ENCODE measurements around the gene SSC5D.
A peak's percentile ranks its signal among the peaks of the same experiment; 100 is the strongest.

The SSC5D gene

GRCh38 chr19:55465460-55466240, 22.6 kb upstream of the SSC5D start:
- Histone ChIP-seq H3K27ac (ENCODE audit: low read depth, low read length) (no peak overlapping the region), H3K36me3 (ENCODE audit: insufficient read depth, low read length) (no peaks in the 10 kb centered on the region)

GRCh38 chr19:55466241-55466614, 22.0 kb upstream of the SSC5D start:
- H3K27ac ChIP-seq (ENCODE audit: low read depth, low read length): no peak overlapping the region
- H3K27me3 ChIP-seq (ENCODE audit: control insufficient read depth in 1 of 2, insufficient read depth in 2 of 2, low read length in 2 of 2): no peaks in the 10 kb centered on the region
- no peak overlapping the region for H3K9ac ChIP-seq (ENCODE audit: low read length)
- no peak overlapping the region for H3K4me3 ChIP-seq (ENCODE audit: low read depth in 1 of 2, low read length in 2 of 2)
- no peaks in the 10 kb centered on the region for H3K36me3 ChIP-seq (ENCODE audit: insufficient read depth, low read length)
- H3K9me3 ChIP-seq (ENCODE audit: low read length): no peaks in the 10 kb centered on the region
- H3K4me1 ChIP-seq (ENCODE audit: insufficient read depth, low read length): peaks cover 5% of the 10 kb centered on the region

More at GRCh38 chr19:55465460-55466240, 22.6 kb upstream of the SSC5D start:
- H3K9me3 ChIP-seq (ENCODE audit: low read length): no peaks in the 10 kb centered on the region
- peaks cover 5% of the 10 kb centered on the region for H3K4me1 ChIP-seq (ENCODE audit: insufficient read depth, low read length)
- H3K4me3 ChIP-seq (ENCODE audit: low read depth in 1 of 2, low read length in 2 of 2): no peak overlapping the region
- H3K9ac ChIP-seq (ENCODE audit: low read length): no peak overlapping the region
- H3K27me3 ChIP-seq (ENCODE audit: control insufficient read depth in 1 of 2, insufficient read depth in 2 of 2, low read length in 2 of 2): no peaks in the 10 kb centered on the region

GRCh38 chr19:55467236-55468053, 20.8 kb upstream of the SSC5D start:
- no peak overlapping the region for H3K27ac ChIP-seq (ENCODE audit: low read depth, low read length)

GRCh38 chr19:55468054-55468393, 20.2 kb upstream of the SSC5D start:
- Histone ChIP-seq H3K4me1 (ENCODE audit: insufficient read depth, low read length) (peaks cover 5% of the 10 kb centered on the region), H3K27ac (ENCODE audit: low read depth, low read length) (no peak overlapping the region), H3K4me3 (ENCODE audit: low read depth in 1 of 2, low read length in 2 of 2) (no peak overlapping the region), H3K9me3 (ENCODE audit: low read length) (no peaks in the 10 kb centered on the region), H3K27me3 (ENCODE audit: control insufficient read depth in 1 of 2, insufficient read depth in 2 of 2, low read length in 2 of 2) (no peaks in the 10 kb centered on the region), H3K9ac (ENCODE audit: low read length) (no peak overlapping the region), H3K36me3 (ENCODE audit: insufficient read depth, low read length) (no peaks in the 10 kb centered on the region)

More at GRCh38 chr19:55467236-55468053, 20.8 kb upstream of the SSC5D start:
- H3K27me3 ChIP-seq (ENCODE audit: control insufficient read depth in 1 of 2, insufficient read depth in 2 of 2, low read length in 2 of 2): no peaks in the 10 kb centered on the region
- H3K9me3 ChIP-seq (ENCODE audit: low read length): no peaks in the 10 kb centered on the region
- no peak overlapping the region for H3K9ac ChIP-seq (ENCODE audit: low read length)
- H3K36me3 ChIP-seq (ENCODE audit: insufficient read depth, low read length): no peaks in the 10 kb centered on the region
- H3K4me3 ChIP-seq (ENCODE audit: low read depth in 1 of 2, low read length in 2 of 2): no peak overlapping the region
- peaks cover 5% of the 10 kb centered on the region for H3K4me1 ChIP-seq (ENCODE audit: insufficient read depth, low read length)

- H3K4me3 ChIP-seq (ENCODE audit: low read depth in 1 of 2, low read length in 2 of 2): no peak overlapping the region
- no peaks in the 10 kb centered on the region for H3K9me3 ChIP-seq (ENCODE audit: low read length)
- H3K27me3 ChIP-seq (ENCODE audit: control insufficient read depth in 1 of 2, insufficient read depth in 2 of 2, low read length in 2 of 2): no peaks in the 10 kb centered on the region
- peaks cover 11% of the 10 kb centered on the region for H3K4me1 ChIP-seq (ENCODE audit: insufficient read depth, low read length)
- H3K9ac ChIP-seq (ENCODE audit: low read length): no peak overlapping the region
- H3K27ac ChIP-seq (ENCODE audit: low read depth, low read length): no peak overlapping the region
- H3K36me3 ChIP-seq (ENCODE audit: insufficient read depth, low read length): no peaks in the 10 kb centered on the region
Measured at GRCh38 chr19:55471266-55471665, 17.0 kb upstream of the SSC5D start.

GRCh38 chr19:55472463-55472862, 15.8 kb upstream of the SSC5D start:
- H3K27ac ChIP-seq (ENCODE audit: low read depth, low read length): no peak overlapping the region
- H3K9me3 ChIP-seq (ENCODE audit: low read length): no peaks in the 10 kb centered on the region
- H3K4me3 ChIP-seq (ENCODE audit: low read depth in 1 of 2, low read length in 2 of 2): no peak overlapping the region
- peaks cover 14% of the 10 kb centered on the region for H3K4me1 ChIP-seq (ENCODE audit: insufficient read depth, low read length)
- no peak overlapping the region for H3K9ac ChIP-seq (ENCODE audit: low read length)
- H3K36me3 ChIP-seq (ENCODE audit: insufficient read depth, low read length): no peaks in the 10 kb centered on the region
- no peaks in the 10 kb centered on the region for H3K27me3 ChIP-seq (ENCODE audit: control insufficient read depth in 1 of 2, insufficient read depth in 2 of 2, low read length in 2 of 2)

- Histone ChIP-seq H3K27me3 (ENCODE audit: control insufficient read depth in 1 of 2, insufficient read depth in 2 of 2, low read length in 2 of 2) (no peaks in the 10 kb centered on the region), H3K9ac (ENCODE audit: low read length) (no peak overlapping the region), H3K27ac (ENCODE audit: low read depth, low read length) (no peak overlapping the region), H3K4me3 (ENCODE audit: low read depth in 1 of 2, low read length in 2 of 2) (no peak overlapping the region), H3K4me1 (ENCODE audit: insufficient read depth, low read length) (peaks cover 17% of the 10 kb centered on the region), H3K9me3 (ENCODE audit: low read length) (no peaks in the 10 kb centered on the region), H3K36me3 (ENCODE audit: insufficient read depth, low read length) (no peaks in the 10 kb centered on the region)
Measured at GRCh38 chr19:55473225-55474012, 14.8 kb upstream of the SSC5D start.

- Histone ChIP-seq H3K4me1 (ENCODE audit: insufficient read depth, low read length) (peaks cover 17% of the 10 kb centered on the region), H3K27me3 (ENCODE audit: control insufficient read depth in 1 of 2, insufficient read depth in 2 of 2, low read length in 2 of 2) (no peaks in the 10 kb centered on the region), H3K9me3 (ENCODE audit: low read length) (no peaks in the 10 kb centered on the region), H3K36me3 (ENCODE audit: insufficient read depth, low read length) (no peaks in the 10 kb centered on the region), H3K27ac (ENCODE audit: low read depth, low read length) (no peak overlapping the region), H3K9ac (ENCODE audit: low read length) (no peak overlapping the region), H3K4me3 (ENCODE audit: low read depth in 1 of 2, low read length in 2 of 2) (no peak overlapping the region)
Measured at GRCh38 chr19:55474269-55475265, 13.7 kb upstream of the SSC5D start.

GRCh38 chr19:55476100-55476775, 12.0 kb upstream of the SSC5D start, which contains the start of gene ZNF628:
TSS of gene ZNF628 (plus strand) at chr19:55476617. CDS start at chr19:55479911, 3,294 bp downstream.
- H3K4me1 ChIP-seq (ENCODE audit: insufficient read depth, low read length): peaks cover 17% of the 10 kb centered on the region

GRCh38 chr19:55477905-55478304, 10.3 kb upstream of the SSC5D start:
- Histone ChIP-seq H3K27ac (ENCODE audit: low read depth, low read length) (no peak overlapping the region), H3K36me3 (ENCODE audit: insufficient read depth, low read length) (no peaks in the 10 kb centered on the region), H3K27me3 (ENCODE audit: control insufficient read depth in 1 of 2, insufficient read depth in 2 of 2, low read length in 2 of 2) (no peaks in the 10 kb centered on the region), H3K4me1 (ENCODE audit: insufficient read depth, low read length) (peaks cover 17% of the 10 kb centered on the region), H3K4me3 (ENCODE audit: low read depth in 1 of 2, low read length in 2 of 2) (peak overlapping the region in 1 of 2 donors; percentile 89), H3K9ac (ENCODE audit: low read length) (no peak overlapping the region), H3K9me3 (ENCODE audit: low read length) (no peaks in the 10 kb centered on the region)

More at GRCh38 chr19:55476100-55476775, 12.0 kb upstream of the SSC5D start, which contains the start of gene ZNF628:
- H3K9ac ChIP-seq (ENCODE audit: low read length): no peak within 1 kb of the TSS
- H3K27me3 ChIP-seq (ENCODE audit: control insufficient read depth in 1 of 2, insufficient read depth in 2 of 2, low read length in 2 of 2): no peaks in the 10 kb centered on the region
- H3K27ac ChIP-seq (ENCODE audit: low read depth, low read length): peak within 1 kb of the TSS; percentile 77
- H3K36me3 ChIP-seq (ENCODE audit: insufficient read depth, low read length): no peaks in the 10 kb centered on the region
- H3K4me3 ChIP-seq (ENCODE audit: low read depth in 1 of 2, low read length in 2 of 2): peak within 1 kb of the TSS; percentile 68 to 89
- no peaks in the 10 kb centered on the region for H3K9me3 ChIP-seq (ENCODE audit: low read length)
